Measurements from ENCODE around the gene H19.

The H19 gene

DNA sequence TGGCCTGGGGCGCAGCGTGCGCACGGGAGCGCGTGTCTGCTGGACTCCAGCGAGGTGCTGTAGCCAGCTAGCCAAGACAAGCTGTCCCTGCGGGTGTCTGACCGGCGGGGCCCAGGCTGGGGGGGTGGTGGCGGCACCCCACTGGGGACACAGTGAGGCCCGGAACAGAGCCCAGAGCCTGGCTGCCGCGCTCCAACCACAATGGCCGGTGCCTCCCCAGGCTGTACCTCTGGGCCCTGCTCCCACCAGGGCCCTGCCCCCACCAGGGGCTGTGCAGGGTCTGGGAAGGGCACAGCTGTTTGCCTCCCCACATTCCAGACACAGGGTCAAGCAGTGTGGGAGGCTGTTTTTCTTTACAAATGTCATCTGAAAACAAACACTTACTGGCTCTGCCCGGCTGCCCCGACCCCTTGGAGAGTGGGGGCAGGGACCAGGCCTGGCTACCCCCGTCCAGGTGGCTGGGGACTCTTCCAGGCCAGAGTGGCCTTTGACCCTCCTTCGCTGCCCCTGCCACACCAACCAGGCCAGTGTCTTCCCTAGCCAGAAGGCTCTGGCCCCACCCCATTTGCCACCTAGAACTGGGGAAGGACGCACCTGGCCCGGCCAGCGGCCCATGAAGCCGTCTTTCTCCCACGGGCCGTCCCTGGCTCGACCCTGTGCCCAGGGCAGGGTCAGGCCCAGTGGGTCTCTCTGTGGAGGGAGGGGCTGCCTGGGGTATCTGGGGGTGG, 14.6 kb downstream of the H19 start:
- Histone ChIP-seq H4K20me1 (ENCODE audit: control insufficient read depth, insufficient read depth, low read depth, low read length) (no peaks in the 10 kb centered on the region), H3K79me2 (ENCODE audit: control insufficient read depth, low read length) (no peaks in the 10 kb centered on the region), H3K9me2 (replicated peaks; ENCODE audit: control insufficient read depth, low read length) (no peaks in the 10 kb centered on the region), H3K36me3 (ENCODE audit: control insufficient read depth, low read length) (no peaks in the 10 kb centered on the region), H3K4me3 (ENCODE audit: low read length) (no peak overlapping the region), H3K27ac (ENCODE audit: low read depth, low read length) (no peak overlapping the region), H3F3A (ENCODE audit: control insufficient read depth, insufficient read depth) (no peaks in the 10 kb centered on the region), H3K27me3 (ENCODE audit: control insufficient read depth, low read length) (no peaks in the 10 kb centered on the region), H3K9me3 (ENCODE audit: control insufficient read depth, insufficient read depth, low read length) (no peaks in the 10 kb centered on the region), H3K4me2 (ENCODE audit: low read length) (no peak overlapping the region), H3K4me1 (ENCODE audit: control insufficient read depth, low read length) (no peaks in the 10 kb centered on the region)
- TF ChIP-seq, protein P1, sequence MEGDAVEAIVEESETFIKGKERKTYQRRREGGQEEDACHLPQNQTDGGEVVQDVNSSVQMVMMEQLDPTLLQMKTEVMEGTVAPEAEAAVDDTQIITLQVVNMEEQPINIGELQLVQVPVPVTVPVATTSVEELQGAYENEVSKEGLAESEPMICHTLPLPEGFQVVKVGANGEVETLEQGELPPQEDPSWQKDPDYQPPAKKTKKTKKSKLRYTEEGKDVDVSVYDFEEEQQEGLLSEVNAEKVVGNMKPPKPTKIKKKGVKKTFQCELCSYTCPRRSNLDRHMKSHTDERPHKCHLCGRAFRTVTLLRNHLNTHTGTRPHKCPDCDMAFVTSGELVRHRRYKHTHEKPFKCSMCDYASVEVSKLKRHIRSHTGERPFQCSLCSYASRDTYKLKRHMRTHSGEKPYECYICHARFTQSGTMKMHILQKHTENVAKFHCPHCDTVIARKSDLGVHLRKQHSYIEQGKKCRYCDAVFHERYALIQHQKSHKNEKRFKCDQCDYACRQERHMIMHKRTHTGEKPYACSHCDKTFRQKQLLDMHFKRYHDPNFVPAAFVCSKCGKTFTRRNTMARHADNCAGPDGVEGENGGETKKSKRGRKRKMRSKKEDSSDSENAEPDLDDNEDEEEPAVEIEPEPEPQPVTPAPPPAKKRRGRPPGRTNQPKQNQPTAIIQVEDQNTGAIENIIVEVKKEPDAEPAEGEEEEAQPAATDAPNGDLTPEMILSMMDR (IDR thresholded peaks at IDR 0.05; ENCODE audit: low read depth, low read length, poor library complexity, severe bottlenecking), result no peak
- TF ChIP-seq EZH2phosphoT487 (IDR thresholded peaks at IDR 0.05; ENCODE audit: borderline replicate concordance, low read length), result no peak

DNA sequence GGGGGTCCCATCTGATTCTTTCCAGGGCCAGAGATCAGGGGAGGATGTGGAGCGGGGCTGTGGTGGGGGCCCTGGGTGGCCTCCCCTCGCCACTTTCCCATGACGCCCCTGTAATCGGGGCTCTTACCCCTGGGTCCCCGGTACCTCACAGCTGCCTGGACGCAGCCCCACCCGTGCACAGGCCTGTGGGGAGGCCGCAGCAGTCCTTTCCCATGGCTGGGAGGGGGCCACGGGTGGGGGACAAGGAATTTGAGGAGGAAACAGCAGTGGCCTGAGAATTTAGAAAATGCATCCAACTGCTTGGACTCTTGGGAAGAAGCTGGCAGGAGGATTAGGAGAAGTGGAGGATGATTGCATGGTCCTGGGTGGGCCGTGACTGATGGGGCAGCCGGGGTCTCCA, 18.0 kb downstream of the H19 start:
- Histone ChIP-seq H3K4me3 (ENCODE audit: low read length) (no peak overlapping the region), H3F3A (ENCODE audit: control insufficient read depth, insufficient read depth) (no peaks in the 10 kb centered on the region), H3K27me3 (ENCODE audit: control insufficient read depth, low read length) (no peaks in the 10 kb centered on the region), H3K9me3 (ENCODE audit: control insufficient read depth, insufficient read depth, low read length) (no peaks in the 10 kb centered on the region), H3K4me2 (ENCODE audit: low read length) (no peak overlapping the region), H3K36me3 (ENCODE audit: control insufficient read depth, low read length) (no peaks in the 10 kb centered on the region), H4K20me1 (ENCODE audit: control insufficient read depth, insufficient read depth, low read depth, low read length) (no peaks in the 10 kb centered on the region), H3K27ac (ENCODE audit: low read depth, low read length) (no peak overlapping the region), H3K9me2 (replicated peaks; ENCODE audit: control insufficient read depth, low read length) (no peaks in the 10 kb centered on the region), H3K4me1 (ENCODE audit: control insufficient read depth, low read length) (no peaks in the 10 kb centered on the region), H3K79me2 (ENCODE audit: control insufficient read depth, low read length) (no peaks in the 10 kb centered on the region)
- TF ChIP-seq, protein P1 (IDR thresholded peaks at IDR 0.05; ENCODE audit: low read depth, low read length, poor library complexity, severe bottlenecking), result no peak
- no peak for TF ChIP-seq EZH2phosphoT487 (IDR thresholded peaks at IDR 0.05; ENCODE audit: borderline replicate concordance, low read length)

DNA sequence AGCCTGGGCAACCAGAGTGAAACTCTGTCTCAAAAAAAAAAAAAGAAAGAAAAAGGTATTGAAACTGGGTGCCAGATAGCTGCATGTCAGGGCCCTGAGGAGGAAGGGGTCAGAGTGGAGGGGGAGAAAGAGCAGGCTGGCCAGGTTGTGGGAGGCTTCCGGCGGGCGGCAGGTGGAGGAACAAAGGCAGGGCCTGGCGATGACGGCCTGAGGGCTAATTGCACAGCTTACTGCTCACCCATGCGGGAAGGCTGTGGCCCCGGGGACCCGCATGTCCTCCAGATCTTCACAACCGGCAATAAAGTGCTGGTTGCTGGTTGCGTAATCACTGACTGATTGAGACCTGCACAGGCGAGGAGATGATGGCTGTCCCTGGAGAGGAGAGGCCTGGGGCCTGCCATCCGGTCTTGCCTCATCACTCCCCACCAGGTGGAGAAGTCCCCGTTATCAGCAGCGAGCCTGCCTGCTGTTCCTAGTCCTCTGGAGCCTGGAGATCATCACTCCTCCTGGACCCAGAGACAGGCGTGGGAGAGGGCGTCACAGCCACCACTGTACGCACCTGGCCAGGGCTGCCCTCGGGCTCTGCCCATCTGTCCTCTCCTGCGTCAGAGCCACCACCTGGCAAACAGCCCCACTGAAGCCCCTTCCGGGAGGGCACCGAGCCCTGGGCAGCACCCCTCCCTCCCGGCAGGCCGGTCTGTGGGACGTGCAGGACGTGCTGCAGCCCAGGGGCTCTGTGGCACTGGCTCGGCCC, 18.7 kb downstream of the H19 start:
- H3F3A ChIP-seq (ENCODE audit: control insufficient read depth, insufficient read depth), result no peaks in the 10 kb centered on the region
- H3K4me2 ChIP-seq (ENCODE audit: low read length), result no peak overlapping the region
- no peaks in the 10 kb centered on the region for H3K4me1 ChIP-seq (ENCODE audit: control insufficient read depth, low read length)
- H3K27me3 ChIP-seq (ENCODE audit: control insufficient read depth, low read length), result no peaks in the 10 kb centered on the region
- H3K36me3 ChIP-seq (ENCODE audit: control insufficient read depth, low read length), result no peaks in the 10 kb centered on the region
- H4K20me1 ChIP-seq (ENCODE audit: control insufficient read depth, insufficient read depth, low read depth, low read length), result no peaks in the 10 kb centered on the region
- no peak overlapping the region for H3K4me3 ChIP-seq (ENCODE audit: low read length)
- H3K9me2 ChIP-seq (replicated peaks; ENCODE audit: control insufficient read depth, low read length), result no peaks in the 10 kb centered on the region
- no peaks in the 10 kb centered on the region for H3K79me2 ChIP-seq (ENCODE audit: control insufficient read depth, low read length)
- no peaks in the 10 kb centered on the region for H3K9me3 ChIP-seq (ENCODE audit: control insufficient read depth, insufficient read depth, low read length)
- TF ChIP-seq, protein P1 (IDR thresholded peaks at IDR 0.05; ENCODE audit: low read depth, low read length, poor library complexity, severe bottlenecking), result no peak
- no peak for TF ChIP-seq EZH2phosphoT487 (IDR thresholded peaks at IDR 0.05; ENCODE audit: borderline replicate concordance, low read length)
- no peak overlapping the region for H3K27ac ChIP-seq (ENCODE audit: low read depth, low read length)

All from DOHH2 (cell line).